PC-3 (cell line): ENCODE measurements around the gene PCDH10.

Experiments used
- EZH2phosphoT487 ChIP-seq: fragments of 300-600 bp; sonication (generic); IDR thresholded peaks from 2 replicates; pipeline ENCODE4 v1.6.1; 2018; ENCODE audit warnings: mild to moderate bottlenecking, antibody characterized with exemption, low read length, borderline replicate concordance
- TF ChIP-seq, protein P1 (sequence below): fragments of 300-600 bp; sonication (generic); conservative IDR thresholded peaks from 2 replicates; pipeline ENCODE4 v1.5.1; 2017; ENCODE audit warnings: antibody characterized with exemption, low read depth, mild to moderate bottlenecking, low read length

DNA sequence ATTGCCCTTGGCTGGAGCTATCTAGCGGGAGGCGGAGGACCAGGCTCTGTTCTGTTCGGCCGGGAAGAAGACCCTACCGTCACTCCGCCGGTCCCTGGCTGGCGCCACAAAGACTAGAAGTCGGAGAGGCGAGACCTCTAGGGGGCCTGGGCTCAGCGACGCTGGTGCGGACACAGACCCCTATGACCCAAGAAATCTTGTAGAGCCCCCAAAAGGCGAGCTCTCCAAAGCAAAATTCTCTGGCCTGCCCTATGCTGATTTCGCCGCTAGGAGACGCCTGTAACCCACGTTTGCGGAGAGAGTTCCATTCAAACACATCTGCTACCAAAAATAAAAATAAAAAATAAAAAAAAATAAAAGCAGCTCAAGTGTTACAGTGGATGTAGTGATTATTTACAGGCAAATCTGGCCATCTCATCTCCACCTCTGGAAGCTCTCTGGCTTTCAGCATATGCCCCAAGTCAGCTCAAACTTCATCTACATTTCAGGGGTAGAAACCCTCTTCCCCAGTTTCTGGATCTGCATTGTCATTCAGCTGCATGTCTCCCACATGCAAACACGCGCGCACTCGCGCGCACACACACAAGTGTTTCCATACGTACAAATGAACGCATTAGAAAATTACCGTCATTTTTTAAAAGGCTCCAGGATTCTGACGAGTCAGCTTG lies 2.4 kb upstream of the PCDH10 start:
- TF ChIP-seq, protein P1, sequence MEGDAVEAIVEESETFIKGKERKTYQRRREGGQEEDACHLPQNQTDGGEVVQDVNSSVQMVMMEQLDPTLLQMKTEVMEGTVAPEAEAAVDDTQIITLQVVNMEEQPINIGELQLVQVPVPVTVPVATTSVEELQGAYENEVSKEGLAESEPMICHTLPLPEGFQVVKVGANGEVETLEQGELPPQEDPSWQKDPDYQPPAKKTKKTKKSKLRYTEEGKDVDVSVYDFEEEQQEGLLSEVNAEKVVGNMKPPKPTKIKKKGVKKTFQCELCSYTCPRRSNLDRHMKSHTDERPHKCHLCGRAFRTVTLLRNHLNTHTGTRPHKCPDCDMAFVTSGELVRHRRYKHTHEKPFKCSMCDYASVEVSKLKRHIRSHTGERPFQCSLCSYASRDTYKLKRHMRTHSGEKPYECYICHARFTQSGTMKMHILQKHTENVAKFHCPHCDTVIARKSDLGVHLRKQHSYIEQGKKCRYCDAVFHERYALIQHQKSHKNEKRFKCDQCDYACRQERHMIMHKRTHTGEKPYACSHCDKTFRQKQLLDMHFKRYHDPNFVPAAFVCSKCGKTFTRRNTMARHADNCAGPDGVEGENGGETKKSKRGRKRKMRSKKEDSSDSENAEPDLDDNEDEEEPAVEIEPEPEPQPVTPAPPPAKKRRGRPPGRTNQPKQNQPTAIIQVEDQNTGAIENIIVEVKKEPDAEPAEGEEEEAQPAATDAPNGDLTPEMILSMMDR, result peak; percentile 76
- no peak for TF ChIP-seq EZH2phosphoT487
